PC-3 (cell line): ENCODE measurements around the gene PGA5. TPM values are rescaled to one million over a fixed set of nuclear protein-coding genes. Genes with fewer than 3 reads are reported as not detected.

ENCODE experiments used
- ATAC-seq: fragments of 200-7000 bp; cut with Tn5 transposase; 2 replicates; pipeline ENCODE4 v1.9.1; 2020; ENCODE audit warnings: mild to moderate bottlenecking, moderate library complexity
- BruUV-seq: library from RNA; stranded (reverse); fragments of 400-500 nt; replicated peaks from 2 replicates; lab custom pipeline; 2021; lab: Mats Ljungman, UMichigan
- CTCF ChIA-PET: fragments of 300-600 bp; sonication (Branson Sonifier 250); formaldehyde crosslinking; loops from one replicate; lab custom pipeline; 2022; ENCODE audit warnings: antibody characterized with exemption; lab: Charles Lee
- POLR2A ChIA-PET: fragments of 300-600 bp; sonication (Branson Sonifier 250); formaldehyde crosslinking; loops from one replicate; lab custom pipeline; 2022; ENCODE audit warnings: antibody characterized with exemption; ENCODE audit not compliant: unreplicated experiment; lab: Charles Lee
- DNase-seq: peaks from one replicate; pipeline ENCODE4 v3.0.0-alpha.2; 2015
- H2AFZ ChIP-seq: fragments of 300-600 bp; sonication (generic); 2 replicates; pipeline ENCODE4 v1.6.0; 2016; ENCODE audit warnings: antibody characterized with exemption, low read length
- H3F3A ChIP-seq: fragments of 300-600 bp; sonication (generic); one replicate; pipeline ENCODE4 v1.6.0; 2017; ENCODE audit warnings: antibody characterized with exemption, low read length, control low read depth, mild to moderate bottlenecking; ENCODE audit not compliant: unreplicated experiment
- H3K27ac ChIP-seq: fragments of 300-600 bp; sonication (generic); 2 replicates; pipeline ENCODE4 v1.5.1; 2016; ENCODE audit warnings: mild to moderate bottlenecking, low read length
- H3K27me3 ChIP-seq: fragments of 300-600 bp; sonication (generic); 2 replicates; pipeline ENCODE4 v1.6.1; 2016; ENCODE audit warnings: low read length, mixed read lengths
- H3K36me3 ChIP-seq: fragments of 300-600 bp; sonication (generic); 2 replicates; pipeline ENCODE4 v1.6.1; 2016; ENCODE audit warnings: low read depth, mixed run types, low read length, mixed read lengths
- H3K4me1 ChIP-seq: fragments of 300-600 bp; sonication (generic); 2 replicates; pipeline ENCODE4 v1.5.1; 2016; ENCODE audit warnings: low read length; ENCODE audit not compliant: insufficient read depth
- H3K4me2 ChIP-seq: fragments of 300-600 bp; sonication (generic); 2 replicates; pipeline ENCODE4 v1.6.0; 2016; ENCODE audit warnings: low read length
- H3K4me3 ChIP-seq: fragments of 300-600 bp; sonication (generic); 2 replicates; pipeline ENCODE4 v1.5.1; 2016; ENCODE audit warnings: mild to moderate bottlenecking, low read length, mixed read lengths
- H3K79me2 ChIP-seq: fragments of 300-600 bp; sonication (generic); 2 replicates; pipeline ENCODE4 v1.6.1; 2017; ENCODE audit warnings: low read length, mixed read lengths
- H3K9ac ChIP-seq: fragments of 300-600 bp; sonication (generic); 2 replicates; pipeline ENCODE4 v1.6.0; 2016; ENCODE audit warnings: mild to moderate bottlenecking, low read length
- H3K9me2 ChIP-seq: fragments of 300-600 bp; sonication (generic); replicated peaks from 2 replicates; pipeline ENCODE4 v1.6.1; 2016; ENCODE audit warnings: mixed run types, low read length, mixed read lengths
- H3K9me3 ChIP-seq: fragments of 300-600 bp; sonication (generic); 2 replicates; pipeline ENCODE4 v1.6.1; 2016; ENCODE audit warnings: low read length, mixed read lengths
- H4K20me1 ChIP-seq: fragments of 300-600 bp; sonication (generic); 2 replicates; pipeline ENCODE4 v1.6.1; 2016; ENCODE audit warnings: low read length, mixed read lengths
- CTCF ChIP-seq: fragments of 300-600 bp; sonication (generic); conservative IDR thresholded peaks from 2 replicates; pipeline ENCODE4 v1.5.1; 2017; ENCODE audit warnings: antibody characterized with exemption, low read depth, mild to moderate bottlenecking, low read length
- EZH2 ChIP-seq: fragments of 300-600 bp; sonication (generic); IDR thresholded peaks from one replicate; pipeline ENCODE4 v1.6.1; 2017; ENCODE audit warnings: antibody characterized with exemption, mild to moderate bottlenecking, low read length; ENCODE audit not compliant: unreplicated experiment
- EZH2phosphoT487 ChIP-seq: fragments of 300-600 bp; sonication (generic); IDR thresholded peaks from 2 replicates; pipeline ENCODE4 v1.6.1; 2018; ENCODE audit warnings: mild to moderate bottlenecking, antibody characterized with exemption, low read length, borderline replicate concordance
- intact Hi-C: fragments of 100-400 bp; cut with micrococcal nuclease; formaldehyde crosslinking; loops from 2 replicates; pipeline ENCODE4 v1.9.0; 2023
- total RNA-seq: library from RNA; depleted of rRNA; stranded (reverse); fragments of >200 nt; gene quantifications from 2 replicates; pipeline ENCODE4 v1.2.3, GENCODE V29; 2014

PGA5 gene
- total RNA-seq, 1 experiment from 2014 or later, result not detected

GRCh38 chr11:61274084-61274483 lies 33.1 kb downstream of the PGA5 start:
- DNase-seq, result no peak
- POLR2A ChIA-PET, result no interaction called here
- no peak overlapping the region for H3K4me2 ChIP-seq

GRCh38 chr11:61275191-61275590 lies 34.2 kb downstream of the PGA5 start:
- POLR2A ChIA-PET, result no interaction called here

More at GRCh38 chr11:61274084-61274483, 33.1 kb downstream of the PGA5 start:
- no peak for ATAC-seq
- H3K4me3 ChIP-seq, result no peak overlapping the region
- intact Hi-C loops, result no loop called here
- H3K9me2 ChIP-seq, result no peaks in the 10 kb centered on the region
- H3K79me2 ChIP-seq, result no peaks in the 10 kb centered on the region
- H4K20me1 ChIP-seq, result no peaks in the 10 kb centered on the region
- H3K36me3 ChIP-seq, result no peaks in the 10 kb centered on the region
- CTCF ChIA-PET, result no interaction called here
- H3K4me1 ChIP-seq, result peaks cover 6% of the 10 kb centered on the region; the same call in 1 of the 2 replicates
- no peak overlapping the region for H3K27ac ChIP-seq
- H3K9ac ChIP-seq, result no peak overlapping the region
- no TSS peak for BruUV-seq
- H3K27me3 ChIP-seq, result no peaks in the 10 kb centered on the region
- TF ChIP-seq CTCF (no peak), EZH2phosphoT487 (no peak), EZH2 (no peak)
- H2AFZ ChIP-seq, result no peak overlapping the region
- no peaks in the 10 kb centered on the region for H3F3A ChIP-seq
- no peaks in the 10 kb centered on the region for H3K9me3 ChIP-seq

More at GRCh38 chr11:61275191-61275590, 34.2 kb downstream of the PGA5 start:
- CTCF ChIA-PET, result no interaction called here
- Histone ChIP-seq H4K20me1 (no peaks in the 10 kb centered on the region), H3K36me3 (no peaks in the 10 kb centered on the region), H3K4me2 (no peak overlapping the region), H3K4me1 (peaks cover 13% of the 10 kb centered on the region), H3K9ac (no peak overlapping the region), H3K27me3 (no peaks in the 10 kb centered on the region), H3F3A (no peaks in the 10 kb centered on the region), H3K9me3 (no peaks in the 10 kb centered on the region), H3K79me2 (no peaks in the 10 kb centered on the region), H3K27ac (no peak overlapping the region), H3K4me3 (no peak overlapping the region), H2AFZ (no peak overlapping the region), H3K9me2 (no peaks in the 10 kb centered on the region)
- no peak for ATAC-seq
- BruUV-seq, result no TSS peak
- DNase-seq, result no peak
- TF ChIP-seq EZH2 (no peak), EZH2phosphoT487 (no peak), CTCF (no peak)
- intact Hi-C loops, result no loop called here
